CD4-positive, alpha-beta T cell treated with Interleukin-17A for 1 hour (primary cell): ENCODE results near the gene ATG9A.

Source experiments
- DNase-seq: peaks from one replicate; pipeline ENCODE4 v3.0.0-alpha.2; 2020

The ATG9A gene

GRCh38 chr2:219175486-219175885 lies 54.0 kb downstream of the ATG9A start:
- DNase-seq, result no peak

DNA sequence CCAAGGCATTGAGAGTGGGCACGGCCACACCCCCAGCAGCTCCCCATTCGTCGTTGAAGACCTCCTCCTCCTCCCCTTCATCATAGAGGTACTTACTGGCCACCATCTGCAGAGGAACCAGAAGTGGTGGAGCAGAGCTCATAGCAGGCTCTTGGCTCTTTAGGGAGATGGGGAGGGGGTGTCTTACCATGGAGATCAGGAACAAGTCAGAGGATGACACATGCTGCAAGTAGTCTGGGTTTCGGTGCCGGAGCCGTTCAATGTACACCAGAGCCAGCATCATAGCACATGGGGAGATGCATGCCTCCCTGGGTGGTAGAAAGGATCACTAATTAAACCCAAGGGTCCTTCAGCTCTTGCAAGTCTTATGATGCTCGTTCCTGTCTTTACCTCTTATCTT lies 54.6 kb downstream of the ATG9A start:
- DNase-seq, result no peak

DNA sequence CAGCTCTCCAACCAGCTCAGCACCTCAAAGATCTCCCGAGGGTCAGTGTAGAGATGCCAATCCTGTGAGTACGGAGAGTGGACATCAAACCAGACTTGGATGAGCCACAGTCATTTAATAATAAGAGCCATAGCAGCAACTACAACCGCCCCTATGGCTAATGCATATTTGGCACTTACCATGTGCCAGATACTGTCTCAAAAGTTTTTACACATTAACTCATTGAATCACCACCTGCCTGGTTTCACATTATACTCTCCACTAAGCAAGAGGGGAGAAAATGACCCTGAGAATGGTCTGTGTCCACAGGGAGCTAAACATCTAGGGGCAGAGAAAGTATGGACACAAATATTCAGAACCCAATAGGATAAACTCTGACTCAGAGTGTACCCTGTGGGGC lies 55.3 kb downstream of the ATG9A start:
- no peak for DNase-seq

- no peak for DNase-seq
Observed at GRCh38 chr2:219173176-219173575, 56.3 kb downstream of the ATG9A start.

DNA sequence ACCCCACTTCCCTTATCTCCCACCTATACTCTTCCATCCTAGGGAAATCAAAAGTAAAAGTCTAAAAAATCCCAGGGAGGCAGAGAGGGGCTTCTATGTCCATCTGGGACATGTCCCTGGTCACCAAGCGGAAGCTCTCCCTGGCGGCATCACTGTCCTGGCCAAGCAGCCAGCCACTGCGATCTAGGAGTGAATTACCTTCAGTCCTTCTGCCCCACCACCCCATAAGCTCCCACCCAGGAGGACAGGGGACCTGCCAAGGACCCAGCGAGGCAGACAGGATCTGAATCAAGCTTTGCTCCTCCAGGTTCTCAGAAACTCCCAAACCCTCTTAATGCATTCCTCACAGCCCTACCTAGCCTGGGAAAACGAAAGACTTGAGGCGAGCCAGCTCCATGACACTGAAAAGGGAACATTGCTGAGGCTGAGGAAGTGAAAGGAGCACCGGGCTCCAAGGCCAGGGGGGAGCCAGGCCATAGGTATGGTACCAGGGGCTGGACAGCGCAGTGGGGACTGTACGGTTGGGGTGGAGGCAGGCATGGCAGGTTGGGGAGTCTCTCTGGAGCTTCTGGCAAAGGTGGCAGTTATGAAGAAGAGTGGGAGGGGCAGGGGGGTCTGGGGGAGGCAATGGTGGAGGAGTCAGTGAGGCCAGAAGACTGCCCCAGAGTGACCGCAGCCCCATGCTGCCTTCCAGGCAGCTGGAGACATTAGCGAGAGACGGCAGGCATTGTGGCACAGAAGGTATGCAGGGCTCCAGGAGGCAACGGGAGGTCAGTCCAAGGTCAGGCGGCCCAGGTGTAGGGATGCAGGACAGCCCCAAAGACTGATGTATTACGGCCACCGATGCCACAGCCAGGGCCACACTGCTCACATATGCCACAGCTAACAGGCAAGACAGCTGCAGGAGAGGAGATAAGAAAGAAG lies 56.9 kb downstream of the ATG9A start:
- no peak for DNase-seq

DNA sequence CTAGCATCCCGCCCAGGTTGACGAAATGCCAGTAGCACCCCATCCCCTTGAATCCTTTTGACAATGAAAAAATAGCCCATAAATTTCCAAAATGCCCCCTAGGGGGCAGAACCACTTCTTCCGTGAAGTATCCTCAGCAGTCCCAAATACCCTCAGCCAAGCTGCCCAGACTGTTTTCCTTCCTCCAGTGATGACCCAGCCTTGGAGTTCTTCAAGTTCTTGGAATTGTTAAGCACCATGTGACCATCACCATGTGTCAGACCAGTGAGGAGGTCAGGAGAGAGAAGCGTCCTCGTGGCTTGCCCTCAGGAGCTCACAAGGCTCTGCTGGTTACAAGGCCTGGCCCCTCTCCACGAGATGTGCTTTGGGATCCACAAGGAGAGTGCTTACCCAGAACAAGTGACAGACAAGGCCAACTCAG lies 58.2 kb downstream of the ATG9A start:
- DNase-seq, result peak; percentile 68

- no peak for DNase-seq
Observed at GRCh38 chr2:219169930-219170654, 59.3 kb downstream of the ATG9A start, which contains the start of gene SLC23A3. Gene SLC23A3 (minus strand): TSS chr2:219170029. CDS start chr2:219169984, 45 bp downstream.
